Natural killer cell (primary cell): ENCODE data around the gene CCDC8. TPM values are rescaled to one million over a fixed set of nuclear protein-coding genes. Genes with fewer than 3 reads are reported as not detected.

Experiments used
- ATAC-seq, 3 donors: fragments of 150-1000 bp in 2 of 3; fragments of 200-7000 bp in 1 of 3; cut with Tn5 transposase; 1 replicate in 1 of 3; 2 replicates in 2 of 3; pipeline ENCODE4 v1.10.0; 2021; ENCODE audit warnings: mild to moderate bottlenecking in 2 of 3, moderate library complexity in 2 of 3
- DNase-seq, 2 donors: peaks; one replicate each; pipeline versions ENCODE4 v3.0.0 to v3.0.0-alpha.2; 2013 to 2021; ENCODE audit warnings: mixed read lengths in 1 of 2
- H3K27ac ChIP-seq: one replicate; pipeline ENCODE4 v1.5.1; 2013; ENCODE audit warnings: mild to moderate bottlenecking, low read length
- H3K27me3 ChIP-seq: one replicate; pipeline ENCODE4 v1.6.1; 2013; ENCODE audit warnings: low read length; ENCODE audit not compliant: control insufficient read depth, insufficient read depth
- H3K36me3 ChIP-seq: one replicate; pipeline ENCODE4 v1.6.1; 2013; ENCODE audit warnings: low read length; ENCODE audit not compliant: control insufficient read depth, insufficient read depth
- H3K4me1 ChIP-seq: one replicate; pipeline ENCODE4 v1.6.1; 2013; ENCODE audit warnings: low read length; ENCODE audit not compliant: control insufficient read depth, insufficient read depth
- H3K4me3 ChIP-seq: one replicate; pipeline ENCODE4 v1.5.1; 2013; ENCODE audit warnings: low read length
- H3K9me3 ChIP-seq: one replicate; pipeline ENCODE4 v1.6.1; 2013; ENCODE audit warnings: low read length; ENCODE audit not compliant: control insufficient read depth, insufficient read depth
- H3K27ac Mint-ChIP-seq, 2 donors: one replicate each; pipeline ENCODE4 v1.8.0; 2022; ENCODE audit warnings: mild to moderate bottlenecking in 2 of 2, mixed read lengths in 2 of 2, moderate library complexity in 1 of 2
- H3K27me3 Mint-ChIP-seq, 2 donors: one replicate each; pipeline ENCODE4 v1.8.0; 2022; ENCODE audit warnings: low read depth in 2 of 2, mixed read lengths in 2 of 2
- H3K36me3 Mint-ChIP-seq: one replicate; pipeline ENCODE4 v1.8.0; 2022; ENCODE audit warnings: mixed read lengths
- H3K4me1 Mint-ChIP-seq, 2 donors: one replicate each; pipeline ENCODE4 v1.8.0; 2022; ENCODE audit warnings: mixed read lengths in 2 of 2
- H3K4me3 Mint-ChIP-seq: one replicate; pipeline ENCODE4 v1.8.0; 2022; ENCODE audit warnings: mild to moderate bottlenecking, moderate library complexity, mixed read lengths
- H3K9me3 Mint-ChIP-seq, 2 donors: one replicate each; pipeline ENCODE4 v1.8.0; 2022; ENCODE audit warnings: mixed read lengths in 2 of 2
- WGBS: methylation state at CpG from one replicate; pipeline ENCODE4 v1.1.7; 2013; ENCODE audit warnings: missing lambda C conversion rate; ENCODE audit not compliant: insufficient coverage; 5-methylcytosine and 5-hydroxymethylcytosine counted together
- intact Hi-C: fragments of 100-400 bp; cut with micrococcal nuclease; formaldehyde crosslinking; loops from one replicate; pipeline ENCODE4 v1.14.2; 2022
- total RNA-seq, 4 donors: library from RNA; stranded (reverse); fragments of 120-200 nt in 1 of 4; gene quantifications; one replicate each; pipeline versions ENCODE4 v1.2.3 to v1.2.4, GENCODE V29; 2013 to 2022
- TF ChIP-seq, protein P1 (sequence below): fragments of 200-600 bp; IDR thresholded peaks from one replicate; pipeline ENCODE4 v1.8.0; 2022; ENCODE audit warnings: antibody characterized with exemption

The CCDC8 gene
- total RNA-seq, 3 donors from 2014 or later (not counting 1 experiment from before 2014, with no cell fraction given), result not detected

DNA sequence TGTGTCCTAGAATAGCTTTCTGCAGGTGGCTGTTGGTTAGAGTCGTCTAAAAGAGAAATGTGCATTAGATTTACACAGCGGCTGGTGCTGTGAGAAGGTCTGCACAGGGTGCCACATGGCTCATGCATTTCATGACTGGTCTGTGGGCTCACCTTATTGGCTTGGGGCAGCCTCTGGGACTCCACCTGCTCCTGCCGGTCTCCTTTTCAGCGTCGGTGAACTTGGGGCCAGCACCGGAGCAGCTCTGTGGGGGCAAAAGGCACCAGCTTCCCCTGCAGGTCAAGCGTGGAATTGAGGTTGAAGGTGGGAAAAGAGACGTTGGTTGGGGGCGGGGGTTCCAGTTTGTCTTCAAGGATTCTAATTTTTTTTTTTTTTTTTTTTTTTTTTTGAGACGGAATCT lies 18.5 kb upstream of the CCDC8 start:
- no peak overlapping the region for H3K27ac Mint-ChIP-seq
- 37% methylated on average over 9 of the region's 10 CpGs for WGBS
- ATAC-seq (peak in 1 of 3 donors; percentile 27), DNase-seq (no peak)
- no peaks in the 10 kb centered on the region for H3K36me3 Mint-ChIP-seq
- H3K4me3 Mint-ChIP-seq, result no peak overlapping the region
- H3K9me3 Mint-ChIP-seq, result no peaks in the 10 kb centered on the region
- H3K36me3 ChIP-seq, result no peaks in the 10 kb centered on the region
- no peak overlapping the region for H3K4me3 ChIP-seq
- no peaks in the 10 kb centered on the region for H3K9me3 ChIP-seq
- TF ChIP-seq, protein P1, sequence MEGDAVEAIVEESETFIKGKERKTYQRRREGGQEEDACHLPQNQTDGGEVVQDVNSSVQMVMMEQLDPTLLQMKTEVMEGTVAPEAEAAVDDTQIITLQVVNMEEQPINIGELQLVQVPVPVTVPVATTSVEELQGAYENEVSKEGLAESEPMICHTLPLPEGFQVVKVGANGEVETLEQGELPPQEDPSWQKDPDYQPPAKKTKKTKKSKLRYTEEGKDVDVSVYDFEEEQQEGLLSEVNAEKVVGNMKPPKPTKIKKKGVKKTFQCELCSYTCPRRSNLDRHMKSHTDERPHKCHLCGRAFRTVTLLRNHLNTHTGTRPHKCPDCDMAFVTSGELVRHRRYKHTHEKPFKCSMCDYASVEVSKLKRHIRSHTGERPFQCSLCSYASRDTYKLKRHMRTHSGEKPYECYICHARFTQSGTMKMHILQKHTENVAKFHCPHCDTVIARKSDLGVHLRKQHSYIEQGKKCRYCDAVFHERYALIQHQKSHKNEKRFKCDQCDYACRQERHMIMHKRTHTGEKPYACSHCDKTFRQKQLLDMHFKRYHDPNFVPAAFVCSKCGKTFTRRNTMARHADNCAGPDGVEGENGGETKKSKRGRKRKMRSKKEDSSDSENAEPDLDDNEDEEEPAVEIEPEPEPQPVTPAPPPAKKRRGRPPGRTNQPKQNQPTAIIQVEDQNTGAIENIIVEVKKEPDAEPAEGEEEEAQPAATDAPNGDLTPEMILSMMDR, result no peak
- peaks cover 25 to 34% of the 10 kb centered on the region in 2 donors for H3K4me1 Mint-ChIP-seq
- intact Hi-C loops, result no loop called here
- no peak overlapping the region for H3K27ac ChIP-seq
- peaks cover 17% of the 10 kb centered on the region for H3K27me3 ChIP-seq
- H3K4me1 ChIP-seq, result peaks cover 13% of the 10 kb centered on the region
- H3K27me3 Mint-ChIP-seq, result peaks cover 34 to 35% of the 10 kb centered on the region in 2 donors

DNA sequence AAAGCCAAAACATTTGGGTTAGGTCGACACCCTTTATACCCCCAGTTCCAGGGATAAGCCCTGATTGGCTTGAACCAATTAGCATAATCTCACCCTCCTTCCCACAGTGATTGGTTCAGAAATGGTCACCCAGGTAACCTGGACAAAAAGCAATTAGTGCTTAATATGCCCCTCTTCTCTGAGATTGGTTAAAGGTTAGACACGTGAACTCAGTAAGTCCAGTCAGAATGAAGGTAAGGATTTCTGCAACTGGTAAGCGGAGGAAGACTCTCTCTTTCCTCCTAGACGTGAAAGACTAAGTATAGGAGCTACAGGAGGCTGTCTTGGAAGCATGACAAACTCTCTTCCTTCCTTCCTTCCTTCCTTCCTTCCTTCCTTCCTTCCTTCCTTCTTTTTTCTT lies 16.6 kb upstream of the CCDC8 start:
- TF ChIP-seq, protein P1, result no peak
- 96% methylated on average over 1 of the region's 4 CpGs for WGBS
- DNase-seq (no peak), ATAC-seq (no peak)
- H3K4me3 ChIP-seq, result no peak overlapping the region
- Mint-ChIP-seq H3K4me3 (no peak overlapping the region), H3K4me1 (peaks cover 29 to 42% of the 10 kb centered on the region in 2 donors), H3K27me3 (peaks cover 42 to 44% of the 10 kb centered on the region in 2 donors), H3K36me3 (no peaks in the 10 kb centered on the region), H3K27ac (peak overlapping the region in 1 of 2 donors; percentile 91), H3K9me3 (no peaks in the 10 kb centered on the region)
- no peak overlapping the region for H3K27ac ChIP-seq
- H3K36me3 ChIP-seq, result no peaks in the 10 kb centered on the region
- intact Hi-C loops, result no loop called here
- H3K9me3 ChIP-seq, result no peaks in the 10 kb centered on the region
- peaks cover 27% of the 10 kb centered on the region for H3K27me3 ChIP-seq
- H3K4me1 ChIP-seq, result peaks cover 21% of the 10 kb centered on the region

DNA sequence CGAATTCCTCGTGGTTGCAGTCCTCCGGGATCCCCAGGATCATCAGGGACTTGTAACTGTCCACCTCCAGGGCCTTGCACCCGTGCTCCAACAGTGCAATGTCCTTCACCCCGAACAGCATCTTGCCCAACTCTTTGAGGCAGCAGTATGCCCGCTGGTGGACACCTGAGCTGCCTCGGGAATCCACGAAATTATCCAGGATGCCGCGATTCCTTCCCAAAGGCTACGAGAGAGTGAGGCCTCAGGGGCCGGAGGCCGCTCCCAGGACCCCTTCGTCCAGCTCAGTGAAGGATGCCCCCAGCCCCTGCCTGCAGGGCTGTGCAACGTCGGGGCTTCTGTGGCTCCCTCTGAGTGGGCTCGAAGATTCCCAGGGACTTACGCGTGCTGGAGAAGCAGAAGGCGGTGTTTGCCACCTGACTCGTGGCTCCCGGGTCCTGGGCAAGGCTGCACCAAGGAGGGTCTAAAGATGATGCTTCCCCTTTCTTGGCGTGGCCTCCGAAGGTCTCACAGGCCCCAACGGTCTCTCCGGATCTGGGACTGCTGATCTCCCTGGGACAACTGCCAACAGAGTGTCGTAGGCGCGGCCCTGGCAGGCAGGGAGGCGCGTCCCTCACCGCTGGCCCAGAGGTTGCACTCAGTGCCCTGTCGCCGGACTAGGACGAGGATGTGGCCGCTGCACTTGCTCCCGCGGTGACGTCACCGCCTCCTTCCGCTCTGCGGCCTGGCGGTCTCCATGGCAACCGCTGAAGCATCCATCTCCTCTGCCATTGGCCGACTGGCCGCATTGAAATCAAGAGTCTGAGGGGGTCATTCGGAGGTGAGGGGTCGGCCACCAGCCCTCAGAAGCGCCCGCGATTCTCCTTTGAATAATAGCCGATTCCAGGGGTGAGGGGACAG lies 15.1 kb upstream of the CCDC8 start, which contains the start of gene PNMA8C:
Gene PNMA8C, minus strand, starts transcription at position 698 of the 897 bp plus-strand sequence. Its CDS starts 577 bp downstream, at position 121.
- DNase-seq, result peak; percentile 59 to 71
- no peak within 1 kb of the TSS for H3K27ac ChIP-seq
- H3K9me3 Mint-ChIP-seq, result no peaks in the 10 kb centered on the region
- H3K4me3 ChIP-seq, result peak within 1 kb of the TSS; percentile 14
- no peaks in the 10 kb centered on the region for H3K36me3 Mint-ChIP-seq
- peaks cover 31 to 41% of the 10 kb centered on the region in 2 donors for H3K27me3 Mint-ChIP-seq
- peaks cover 30% of the 10 kb centered on the region for H3K27me3 ChIP-seq
- peak; percentile 61 to 91 (median 80) for ATAC-seq
- H3K4me1 Mint-ChIP-seq, result peaks cover 29 to 42% of the 10 kb centered on the region in 2 donors
- intact Hi-C loops, result no loop called here
- WGBS, result 25% methylated on average over 52 of the region's 52 CpGs
- H3K9me3 ChIP-seq, result no peaks in the 10 kb centered on the region
- H3K27ac Mint-ChIP-seq, result peak within 1 kb of the TSS; percentile 87 to 91
- peak within 1 kb of the TSS; percentile 90 for H3K4me3 Mint-ChIP-seq
- H3K36me3 ChIP-seq, result no peaks in the 10 kb centered on the region
- TF ChIP-seq, protein P1, result no peak
- H3K4me1 ChIP-seq, result peaks cover 21% of the 10 kb centered on the region
